NCI-H2107 (cell line): Measurements from ENCODE around the gene CDADC1.

ENCODE experiments used
- DNase-seq: peaks from one replicate; lab custom pipeline; 2025; lab: John Stamatoyannopoulos, UW

CDADC1 gene

DNA sequence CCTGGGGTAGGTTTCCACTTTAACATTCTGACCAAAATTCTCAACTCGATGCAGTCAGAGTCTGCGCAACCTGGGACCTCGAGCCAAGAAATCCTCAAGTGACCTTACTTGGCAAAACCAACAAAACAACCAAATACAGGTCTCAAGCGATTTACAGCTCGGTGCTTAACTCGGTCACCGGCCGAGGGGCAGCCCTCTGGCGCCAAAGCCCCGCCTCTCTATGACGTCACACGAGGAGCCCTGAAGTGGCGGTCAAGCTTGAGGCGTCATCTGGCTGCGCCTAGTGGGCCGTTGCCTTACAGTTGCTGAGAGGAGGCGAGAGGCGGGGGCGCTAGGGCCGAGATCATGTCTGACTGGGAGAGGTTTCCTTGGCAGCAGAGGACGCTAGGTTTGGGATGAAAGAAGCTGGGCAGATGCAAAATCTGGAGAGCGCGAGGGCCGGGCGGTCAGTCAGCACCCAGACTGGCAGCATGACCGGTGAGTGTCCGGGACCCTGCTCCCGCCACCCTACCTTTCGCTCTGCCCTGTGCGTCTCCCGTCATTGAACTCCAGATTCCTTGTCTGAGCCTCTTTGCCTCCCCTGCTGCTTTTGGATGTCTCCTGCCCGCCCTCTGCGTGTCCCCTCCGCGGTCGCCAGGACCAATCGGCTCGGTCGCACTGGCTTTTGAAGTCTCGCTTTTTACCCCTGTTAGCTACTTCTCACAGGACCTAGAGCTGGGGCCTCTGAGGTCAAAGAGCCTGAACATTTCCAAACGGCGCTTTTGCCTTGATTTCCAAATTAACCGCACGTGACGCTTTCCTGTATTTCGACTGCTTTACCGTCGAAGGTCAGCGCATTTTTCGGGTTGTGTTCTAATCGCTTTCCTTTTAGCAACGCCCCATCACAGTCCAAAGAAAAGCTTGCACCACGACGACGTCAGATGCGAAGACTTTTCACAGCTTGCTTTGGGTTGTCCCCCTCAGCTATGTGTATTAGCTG is at the start of gene CDADC1:
Gene CDADC1 (plus strand): TSS at position 283 of the 979 bp plus-strand sequence. CDS start 113 bp downstream, at position 396.
- peak; percentile 91 for DNase-seq

DNA sequence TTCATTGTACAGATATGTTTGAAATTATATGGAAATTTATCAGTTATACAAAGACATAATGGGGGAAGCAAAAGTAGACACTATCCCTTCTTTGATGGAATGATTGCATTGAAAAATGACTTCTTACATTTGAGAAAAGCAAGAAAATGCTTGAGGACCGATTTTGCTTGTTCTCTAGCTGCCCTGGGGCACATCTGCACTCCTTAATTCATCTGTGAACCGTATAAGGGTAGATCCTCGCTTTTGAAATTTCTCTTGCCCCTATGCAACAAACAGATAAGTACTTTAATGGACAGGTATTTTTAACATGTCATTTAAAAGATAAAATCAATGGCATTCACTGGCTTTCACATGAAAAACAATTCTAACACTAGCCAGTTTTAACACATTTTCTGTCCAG is 41.1 kb upstream of the CDADC1 start:
- no peak for DNase-seq

DNA sequence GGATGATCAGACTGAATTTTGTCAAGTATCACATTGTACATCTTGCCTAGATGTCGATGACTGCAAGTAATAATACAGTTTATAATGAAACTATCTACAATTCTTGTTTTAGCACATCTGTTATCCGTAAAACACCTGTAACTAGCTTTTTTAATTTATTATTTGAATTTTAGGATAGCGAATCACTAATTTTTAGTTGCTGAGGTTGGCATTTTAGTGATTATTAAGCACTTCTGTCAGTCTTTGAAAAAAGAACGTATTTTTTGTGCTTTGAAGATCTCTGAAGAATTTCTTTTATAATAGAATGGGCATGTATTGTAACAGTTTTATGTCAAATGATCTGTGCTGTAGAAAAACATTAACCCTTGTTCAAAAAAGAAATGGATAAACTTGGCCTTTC is 39.1 kb upstream of the CDADC1 start:
- DNase-seq, result no peak

DNA sequence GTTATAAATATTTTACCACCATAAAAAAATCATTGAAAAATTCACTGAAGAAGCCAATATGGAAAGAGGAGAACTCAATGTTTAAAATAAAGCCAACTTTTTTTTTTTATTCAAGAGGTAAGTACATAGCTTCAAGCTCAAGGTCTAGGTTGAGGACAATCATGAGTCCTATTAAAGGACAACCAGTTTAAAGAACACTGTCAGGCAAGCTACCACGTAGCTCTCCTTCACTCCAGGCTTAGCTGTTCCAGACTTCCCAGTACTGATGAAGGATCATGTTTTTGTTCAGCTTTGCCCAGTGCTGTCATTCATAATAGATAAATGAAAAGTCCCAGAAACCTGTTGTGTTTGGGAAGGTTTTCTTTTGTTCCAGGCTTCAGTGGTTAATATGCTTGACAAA is 37.6 kb upstream of the CDADC1 start:
- no peak for DNase-seq

DNA sequence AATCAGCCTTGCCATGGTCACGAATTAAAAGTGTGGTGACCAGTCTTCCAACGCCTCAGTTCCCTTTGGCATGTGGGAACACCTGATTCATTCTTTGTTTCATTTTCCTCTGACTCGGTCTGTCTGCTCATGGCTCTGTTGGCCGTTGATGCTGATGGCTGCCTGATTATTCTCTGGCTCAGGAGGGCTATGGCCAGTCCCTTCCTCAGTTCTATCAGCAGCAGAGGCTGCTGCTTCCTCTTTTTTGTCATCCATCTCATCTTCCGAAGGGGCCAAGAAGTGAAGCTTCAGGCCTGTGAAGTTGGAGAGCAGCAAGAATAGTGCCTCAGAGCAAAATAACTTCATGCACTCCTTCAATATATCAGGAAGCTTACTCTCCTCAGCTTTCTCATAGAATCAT is 37.1 kb upstream of the CDADC1 start:
- DNase-seq, result no peak

DNA sequence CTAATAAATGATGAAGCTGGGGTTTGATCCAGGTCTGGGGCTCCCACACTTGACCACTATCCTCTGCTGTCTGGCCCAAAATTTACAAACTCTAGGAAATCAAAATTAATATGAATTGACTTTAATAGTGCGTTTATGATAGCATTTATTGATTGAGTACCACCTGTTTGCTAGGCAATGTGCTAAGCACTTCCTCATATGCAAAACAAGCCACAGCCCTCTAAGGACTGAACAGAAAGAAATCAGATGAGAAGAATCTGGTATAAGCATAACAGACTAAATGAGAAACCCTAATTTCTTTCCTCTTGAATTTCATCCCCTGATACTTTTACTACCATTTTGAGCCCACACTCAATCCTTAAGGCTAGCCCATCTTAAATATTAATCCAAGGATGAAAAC is 34.2 kb upstream of the CDADC1 start:
- DNase-seq, result no peak

DNA sequence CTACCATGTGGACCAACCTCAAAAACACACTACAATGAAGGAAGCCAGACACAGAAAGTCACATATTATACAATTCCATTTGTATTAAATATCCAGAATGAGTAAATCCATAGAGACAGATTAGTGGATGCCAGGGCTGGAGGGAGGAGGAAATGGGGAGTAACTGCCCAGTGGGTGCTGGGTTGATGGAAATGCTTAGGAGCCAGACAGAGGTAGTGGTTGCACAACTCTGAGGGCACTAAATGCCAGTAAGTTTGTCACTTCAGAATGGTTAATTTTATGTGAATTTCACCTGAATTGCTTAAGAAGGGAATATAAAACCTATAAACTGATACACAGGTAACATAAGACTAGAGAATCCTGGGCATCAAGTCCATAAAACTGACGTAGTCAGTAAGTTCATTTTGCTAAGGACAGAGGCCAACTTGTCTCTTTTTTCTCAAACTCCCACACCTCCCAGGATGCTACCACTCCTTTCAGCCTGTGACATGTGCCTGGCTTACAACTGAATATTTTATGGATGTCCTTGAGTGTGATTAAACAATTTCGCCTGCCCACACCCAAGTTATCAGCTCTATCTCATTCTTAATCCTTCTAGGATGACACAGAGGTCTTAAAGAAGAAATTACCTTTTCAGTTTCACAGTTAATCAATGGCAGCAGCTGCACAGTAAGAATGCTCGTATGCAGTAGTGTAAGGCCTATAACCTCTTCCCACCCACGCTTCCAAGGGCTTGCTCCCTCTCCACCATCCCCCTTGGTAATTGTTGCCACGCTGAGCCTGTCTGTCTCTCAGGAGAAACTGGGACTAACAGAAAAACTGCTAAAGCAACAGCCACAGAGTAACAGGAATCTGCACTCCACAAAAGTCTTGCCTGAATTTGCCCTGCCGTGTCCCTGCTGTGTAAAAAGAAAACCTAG is 33.5 kb upstream of the CDADC1 start:
- no peak for DNase-seq

DNA sequence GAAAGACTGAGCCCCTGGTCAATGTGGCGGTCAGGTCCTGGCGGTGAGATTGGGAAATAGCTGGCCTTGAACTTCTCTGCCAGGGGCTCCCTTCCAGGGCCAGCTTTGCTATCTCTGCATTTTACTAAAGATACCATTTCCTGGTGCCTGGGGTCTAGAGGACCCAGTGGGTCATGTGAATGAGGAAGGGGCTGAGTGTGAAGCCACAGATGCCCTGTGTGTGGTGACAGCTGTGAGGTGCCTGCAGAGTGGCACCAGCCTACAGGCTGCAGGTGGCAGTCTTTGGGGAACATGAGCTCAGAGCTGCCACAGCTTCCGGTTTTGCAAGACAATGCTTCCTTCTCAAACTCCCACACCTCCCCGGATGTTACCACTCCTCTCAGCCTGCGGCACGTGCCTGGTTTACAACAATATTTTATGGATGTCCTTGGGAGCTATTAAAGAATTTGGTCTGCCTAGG is 32.8 kb upstream of the CDADC1 start:
- DNase-seq, result no peak

DNA sequence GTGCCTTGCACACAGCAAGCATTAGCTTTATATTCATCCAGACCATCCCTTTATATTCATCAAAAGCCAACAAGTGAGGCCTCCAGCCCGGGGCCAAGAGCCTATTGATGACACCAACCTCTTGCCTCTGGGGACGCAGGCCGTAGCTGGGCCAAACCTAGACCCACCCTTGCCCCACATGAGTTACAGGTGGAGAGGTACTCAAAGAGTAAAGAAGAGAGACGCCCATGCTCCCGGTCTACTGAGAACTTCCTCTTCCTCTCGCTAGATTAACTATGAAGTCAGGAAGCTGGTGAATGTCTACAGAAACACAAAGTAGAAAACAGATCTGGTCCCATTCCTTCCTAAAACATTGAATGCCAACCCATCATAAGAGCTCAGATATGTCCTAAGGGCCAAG is 31.4 kb upstream of the CDADC1 start:
- no peak for DNase-seq

DNA sequence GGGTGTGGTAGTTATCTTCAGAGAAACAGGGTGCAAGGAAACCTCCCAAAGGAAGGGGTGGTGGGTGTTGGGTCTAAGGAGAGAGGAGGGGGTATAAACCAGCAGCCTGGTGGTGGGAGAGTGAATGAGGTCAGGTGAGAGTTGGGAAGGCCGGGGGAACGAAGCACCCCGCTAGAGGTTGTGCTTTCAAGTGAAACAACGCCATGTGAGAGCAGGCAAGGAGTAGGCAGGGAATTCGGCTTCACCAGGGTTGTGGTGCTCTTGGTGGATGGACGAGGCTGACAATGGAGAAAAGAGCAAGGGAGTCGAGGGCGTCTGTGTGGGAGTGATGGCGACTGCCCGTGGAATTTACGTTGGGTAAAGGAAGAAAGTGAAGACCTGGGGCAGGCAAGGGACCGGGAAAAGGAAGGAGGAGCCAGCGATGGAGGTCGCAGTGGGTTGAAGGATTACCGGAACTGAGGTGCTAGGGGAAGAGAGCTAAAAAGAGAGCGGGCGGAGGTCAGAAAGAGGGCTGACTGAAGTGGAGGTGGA is 29.7 kb upstream of the CDADC1 start:
- DNase-seq, result no peak

DNA sequence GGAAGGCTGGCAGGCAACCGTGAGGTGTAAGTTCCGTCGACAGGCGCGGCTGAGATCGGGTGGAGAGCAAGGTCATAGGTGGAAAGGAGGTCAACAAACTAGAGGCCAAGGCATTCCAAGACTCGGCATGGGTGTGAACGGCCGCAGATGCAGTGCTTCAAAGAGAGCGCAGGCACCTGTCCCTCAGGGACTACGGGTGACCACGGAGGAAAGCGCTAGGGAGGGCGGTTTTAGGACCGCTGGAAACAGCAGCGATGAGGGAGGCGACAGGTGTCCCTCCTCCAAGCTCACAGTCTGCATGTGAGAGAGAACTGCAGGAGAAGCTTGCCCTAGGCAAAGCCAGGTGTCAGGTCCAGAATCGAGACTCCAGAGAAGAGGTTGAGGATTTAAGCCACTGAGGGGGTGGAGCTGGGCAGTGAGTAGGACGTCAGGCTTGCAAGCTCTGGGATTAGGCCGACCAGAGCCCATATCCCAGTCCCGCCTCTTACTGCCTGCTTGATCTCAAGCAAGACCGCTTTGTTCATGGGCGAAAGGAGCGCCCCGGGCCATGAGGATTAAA is 29.2 kb upstream of the CDADC1 start:
- DNase-seq, result no peak

DNA sequence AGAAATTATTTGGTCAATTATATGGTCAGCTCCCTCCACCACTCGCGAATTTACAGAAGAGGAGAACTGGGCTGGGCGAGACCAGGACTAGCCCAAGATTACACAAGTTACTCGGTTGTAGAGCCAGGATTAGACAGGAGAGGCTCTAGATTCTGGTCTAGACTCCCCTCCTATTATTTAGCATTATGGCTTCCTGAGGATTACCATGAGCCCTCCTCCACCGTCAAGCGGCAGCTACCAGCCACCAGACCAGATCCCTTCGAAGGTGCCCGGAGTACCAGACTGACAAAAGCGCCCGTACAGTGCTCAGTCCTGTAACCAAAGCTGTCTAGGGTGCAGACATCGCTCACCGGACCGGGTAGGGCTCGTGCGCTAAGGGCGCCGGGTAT is 28.1 kb upstream of the CDADC1 start:
- DNase-seq, result no peak

DNA sequence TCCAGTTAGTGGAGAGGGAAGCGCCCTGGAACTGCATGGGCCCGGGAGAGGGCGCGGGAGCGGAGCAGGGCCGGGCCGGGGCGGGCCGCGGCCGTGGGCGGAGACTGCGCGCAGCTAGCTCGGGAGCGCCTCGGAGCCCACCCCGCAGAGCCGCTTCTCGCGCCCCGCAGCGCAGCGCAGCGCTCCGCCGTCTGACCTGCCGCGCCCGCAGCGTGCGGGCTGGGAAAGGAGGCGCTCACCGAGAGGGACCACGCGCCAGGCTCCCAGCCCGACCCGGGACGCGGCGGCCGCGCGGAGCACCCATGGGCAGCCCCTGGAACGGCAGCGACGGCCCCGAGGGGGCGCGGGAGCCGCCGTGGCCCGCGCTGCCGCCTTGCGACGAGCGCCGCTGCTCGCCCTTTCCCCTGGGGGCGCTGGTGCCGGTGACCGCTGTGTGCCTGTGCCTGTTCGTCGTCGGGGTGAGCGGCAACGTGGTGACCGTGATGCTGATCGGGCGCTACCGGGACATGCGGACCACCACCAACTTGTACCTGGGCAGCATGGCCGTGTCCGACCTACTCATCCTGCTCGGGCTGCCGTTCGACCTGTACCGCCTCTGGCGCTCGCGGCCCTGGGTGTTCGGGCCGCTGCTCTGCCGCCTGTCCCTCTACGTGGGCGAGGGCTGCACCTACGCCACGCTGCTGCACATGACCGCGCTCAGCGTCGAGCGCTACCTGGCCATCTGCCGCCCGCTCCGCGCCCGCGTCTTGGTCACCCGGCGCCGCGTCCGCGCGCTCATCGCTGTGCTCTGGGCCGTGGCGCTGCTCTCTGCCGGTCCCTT is 27.5 kb upstream of the CDADC1 start, which contains the start of gene MLNR:
Gene MLNR (plus strand): TSS at position 303 of the 820 bp plus-strand sequence. CDS start 0 bp downstream, at position 303.
- no peak for DNase-seq

DNA sequence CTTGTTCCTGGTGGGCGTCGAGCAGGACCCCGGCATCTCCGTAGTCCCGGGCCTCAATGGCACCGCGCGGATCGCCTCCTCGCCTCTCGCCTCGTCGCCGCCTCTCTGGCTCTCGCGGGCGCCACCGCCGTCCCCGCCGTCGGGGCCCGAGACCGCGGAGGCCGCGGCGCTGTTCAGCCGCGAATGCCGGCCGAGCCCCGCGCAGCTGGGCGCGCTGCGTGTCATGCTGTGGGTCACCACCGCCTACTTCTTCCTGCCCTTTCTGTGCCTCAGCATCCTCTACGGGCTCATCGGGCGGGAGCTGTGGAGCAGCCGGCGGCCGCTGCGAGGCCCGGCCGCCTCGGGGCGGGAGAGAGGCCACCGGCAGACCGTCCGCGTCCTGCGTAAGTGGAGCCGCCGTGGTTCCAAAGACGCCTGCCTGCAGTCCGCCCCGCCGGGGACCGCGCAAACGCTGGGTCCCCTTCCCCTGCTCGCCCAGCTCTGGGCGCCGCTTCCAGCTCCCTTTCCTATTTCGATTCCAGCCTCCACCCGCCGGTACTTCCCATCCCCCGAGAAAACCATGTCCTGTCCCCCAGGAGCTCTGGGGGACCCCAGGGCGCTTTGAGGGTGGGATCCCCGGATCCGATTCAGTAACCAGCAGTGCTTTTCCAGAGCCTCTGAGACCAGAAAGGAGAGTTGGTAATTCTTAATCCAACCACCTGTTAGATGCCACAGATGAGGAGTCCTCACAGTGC is 26.7 kb upstream of the CDADC1 start:
- DNase-seq, result no peak

DNA sequence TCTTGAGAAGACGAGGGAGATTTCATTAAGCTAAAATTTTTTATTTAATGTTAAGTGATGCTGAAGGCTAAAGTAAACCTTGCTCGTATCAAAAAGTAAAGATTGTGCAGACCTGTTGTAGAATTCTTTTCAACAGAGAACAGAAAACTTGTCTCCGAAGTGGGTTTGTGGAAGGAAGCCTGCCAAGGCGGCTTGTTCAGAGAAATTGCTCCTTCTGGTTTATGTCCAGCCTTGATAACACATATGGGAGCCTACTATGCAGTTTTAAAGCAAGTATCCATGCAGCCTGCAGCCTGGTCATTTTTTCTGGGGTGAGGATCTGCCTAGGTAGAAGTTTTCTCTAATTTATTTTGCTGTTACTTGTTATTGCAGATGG is 26.1 kb upstream of the CDADC1 start:
- no peak for DNase-seq

DNA sequence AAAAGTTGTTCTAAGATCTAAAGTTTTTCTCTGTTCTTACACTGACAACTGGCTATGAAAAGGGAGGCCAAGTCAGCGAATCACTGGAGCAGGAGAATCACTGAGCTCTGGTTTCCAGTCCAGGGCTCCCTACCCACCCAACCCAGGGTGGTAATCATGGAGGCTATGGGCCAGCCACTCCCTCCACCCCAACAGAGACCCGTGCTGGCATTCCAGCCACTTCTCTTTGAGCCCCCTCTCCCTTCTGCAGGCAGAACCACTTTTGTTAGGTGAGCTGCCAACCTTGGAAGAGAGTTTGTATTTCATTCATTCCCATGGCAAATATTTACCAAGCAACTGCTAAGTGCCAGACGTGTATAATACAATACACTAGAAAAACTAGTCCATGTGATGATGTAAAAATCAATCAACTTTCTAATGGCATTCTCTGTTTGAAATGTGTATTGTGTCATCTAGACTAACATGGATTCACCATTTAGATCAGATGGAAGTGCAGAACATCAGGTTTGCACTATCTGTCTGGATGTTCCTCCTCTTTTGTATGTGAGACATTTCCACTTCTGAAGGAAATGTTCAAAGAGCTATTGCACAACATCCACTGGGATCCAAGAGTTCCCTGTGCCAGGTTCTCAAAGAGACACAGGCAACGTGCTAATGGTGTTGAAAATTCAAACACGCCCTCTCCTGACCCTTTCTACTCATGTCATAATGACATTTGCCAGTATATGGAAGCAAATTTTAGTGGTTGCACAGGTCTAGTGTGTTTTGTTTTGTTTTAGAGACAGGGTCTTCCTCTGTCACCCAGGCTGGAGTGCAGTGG is 22.3 kb upstream of the CDADC1 start:
- no peak for DNase-seq

DNA sequence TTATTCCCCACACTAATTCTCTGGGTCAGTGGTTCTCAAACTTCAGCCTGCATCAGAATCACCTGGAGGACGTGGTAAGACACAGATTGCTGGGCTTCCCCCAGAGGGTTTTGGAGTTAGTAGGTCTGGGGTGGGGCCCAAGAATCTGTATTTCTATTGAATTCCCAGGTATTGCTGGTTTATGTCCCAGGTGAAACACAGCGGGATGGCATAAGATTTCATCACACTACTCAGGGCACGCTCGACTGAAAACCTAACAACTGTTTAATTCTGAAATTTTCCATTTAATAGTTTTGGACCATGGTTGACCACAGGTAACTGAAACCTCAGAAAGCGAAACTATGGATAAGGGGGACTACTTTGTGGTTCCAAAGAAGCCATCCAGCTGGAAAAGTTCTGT is 21.1 kb upstream of the CDADC1 start:
- peak; percentile 32 for DNase-seq

DNA sequence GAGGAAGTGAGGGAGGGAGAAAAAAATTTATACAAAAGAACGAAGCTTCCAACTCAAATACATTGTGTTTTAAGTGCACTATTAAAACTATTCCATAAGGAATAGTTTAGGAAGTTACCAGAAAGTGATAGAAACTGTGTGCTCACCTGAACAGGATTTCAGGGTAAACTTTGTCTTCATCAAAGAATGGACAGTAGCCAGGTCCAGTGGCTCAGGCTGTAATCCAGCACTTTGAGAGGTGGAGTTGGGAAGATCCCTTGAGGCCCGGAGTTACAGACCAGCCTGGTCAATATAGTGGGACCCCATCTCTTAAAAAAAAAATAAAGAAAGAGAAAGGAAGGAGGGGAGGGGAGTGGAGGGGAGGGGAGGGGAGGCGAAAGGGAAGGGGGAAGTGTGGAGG is 13.0 kb upstream of the CDADC1 start:
- no peak for DNase-seq

DNA sequence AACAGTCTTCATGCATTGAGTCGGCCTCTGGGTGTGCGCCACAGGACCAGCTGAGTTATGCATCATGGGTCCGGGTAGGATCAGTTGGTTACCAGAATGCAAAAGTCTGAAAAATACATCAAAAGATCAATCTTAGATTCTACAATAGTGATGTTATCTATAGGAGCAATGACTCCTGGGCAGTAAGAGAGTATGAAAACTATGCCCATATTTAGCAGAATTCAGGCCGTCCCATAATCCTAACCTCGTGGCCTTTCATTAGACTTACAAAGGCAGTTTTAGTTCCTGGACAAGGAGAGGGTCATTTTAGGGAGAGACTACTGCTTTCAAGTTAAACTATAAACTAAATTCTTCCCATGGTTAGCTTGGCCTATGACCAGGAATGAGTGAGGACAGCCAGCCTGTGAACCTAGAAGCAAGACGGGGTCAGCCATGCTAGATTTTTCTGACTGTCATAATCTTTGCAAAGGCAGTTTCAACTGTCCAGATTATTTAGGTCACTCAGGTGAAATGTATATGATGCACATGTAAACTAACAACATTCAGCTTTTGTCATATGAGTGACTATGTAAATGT is 11.8 kb upstream of the CDADC1 start:
- DNase-seq, result no peak
